AG10803 (cell line): ENCODE data around the gene NDUFAF8.

Source experiments
- DNase-seq: peaks from one replicate; pipeline ENCODE4 v3.0.0; 2010; ENCODE audit warnings: low read depth
- H3K4me3 ChIP-seq: 2 replicates; pipeline ENCODE4 v1.5.1; 2011; ENCODE audit warnings: mild to moderate bottlenecking, low read length, control low read depth
- CTCF ChIP-seq: conservative IDR thresholded peaks from 2 replicates; pipeline ENCODE4 v1.5.1; 2011; ENCODE audit warnings: mild to moderate bottlenecking, low read length, control low read depth, inconsistent platforms

Gene NDUFAF8

GRCh38 chr17:81289627-81290026 is 50.5 kb downstream of the NDUFAF8 start:
- TF ChIP-seq CTCF: no peak
- no peak overlapping the region for H3K4me3 ChIP-seq
- DNase-seq: no peak

- TF ChIP-seq CTCF: no peak
- no peak for DNase-seq
- no peak overlapping the region for H3K4me3 ChIP-seq
Observed at GRCh38 chr17:81290230-81290629, 51.1 kb downstream of the NDUFAF8 start.
